Urothelium cell line (cell line): ENCODE data around the gene LRRC45.

Experiments used
- DNase-seq: peaks from one replicate; pipeline ENCODE4 v3.0.0; 2011; ENCODE audit warnings: low spot score, mixed read lengths
- FAIRE-seq: peaks from 2 replicates; lab custom pipeline; 2011; peaks lifted over from hg19 to GRCh38; lab: Jason Lieb, UNC

LRRC45 gene

GRCh38 chr17:82006468-82007227 lies 16.5 kb upstream of the LRRC45 start:
- peak; percentile 84 for DNase-seq

GRCh38 chr17:82007228-82007494 lies 15.9 kb upstream of the LRRC45 start:
- FAIRE-seq (no peak), DNase-seq (no peak)

More at GRCh38 chr17:82006468-82007227, 16.5 kb upstream of the LRRC45 start:
- no peak for FAIRE-seq

GRCh38 chr17:82007495-82008257 lies 15.4 kb upstream of the LRRC45 start:
- FAIRE-seq (peak; percentile 13), DNase-seq (no peak)

GRCh38 chr17:82008258-82008940 lies 14.7 kb upstream of the LRRC45 start:
- no peak for FAIRE-seq
- DNase-seq = no peak

- no peak for FAIRE-seq
These were observed 14.1 kb upstream of the LRRC45 start for GRCh38 chr17:82008941-82009405.

GRCh38 chr17:82009413-82009812 lies 13.7 kb upstream of the LRRC45 start:
- FAIRE-seq = no peak
- no peak for DNase-seq

More at GRCh38 chr17:82008941-82009405, 14.1 kb upstream of the LRRC45 start:
- DNase-seq = no peak

- FAIRE-seq = no peak
- DNase-seq = no peak
These were observed 12.3 kb upstream of the LRRC45 start for GRCh38 chr17:82010575-82011525.

GRCh38 chr17:82011617-82012187 lies 11.4 kb upstream of the LRRC45 start:
- FAIRE-seq (no peak), DNase-seq (no peak)

- FAIRE-seq (no peak), DNase-seq (no peak)
These were observed 10.9 kb upstream of the LRRC45 start for GRCh38 chr17:82012261-82012639.

- peak; percentile 5 for FAIRE-seq
These were observed 10.3 kb upstream of the LRRC45 start for GRCh38 chr17:82012640-82013295.

GRCh38 chr17:82013341-82013740 lies 9.8 kb upstream of the LRRC45 start:
- FAIRE-seq = no peak
- DNase-seq = no peak

More at GRCh38 chr17:82012640-82013295, 10.3 kb upstream of the LRRC45 start:
- DNase-seq = no peak

- FAIRE-seq = peak; percentile 35
These were observed 9.3 kb upstream of the LRRC45 start for GRCh38 chr17:82013772-82014321.

GRCh38 chr17:82014432-82014831 lies 8.7 kb upstream of the LRRC45 start:
- FAIRE-seq (no peak), DNase-seq (no peak)

More at GRCh38 chr17:82013772-82014321, 9.3 kb upstream of the LRRC45 start:
- DNase-seq = no peak

- DNase-seq (no peak), FAIRE-seq (no peak)
These were observed 8.2 kb upstream of the LRRC45 start for GRCh38 chr17:82014971-82015310.

GRCh38 chr17:82015311-82015971 lies 7.7 kb upstream of the LRRC45 start:
- FAIRE-seq = peak; percentile 40

GRCh38 chr17:82016061-82016874 lies 6.8 kb upstream of the LRRC45 start:
- FAIRE-seq = no peak

More at GRCh38 chr17:82015311-82015971, 7.7 kb upstream of the LRRC45 start:
- no peak for DNase-seq

GRCh38 chr17:82016875-82017459 lies 6.1 kb upstream of the LRRC45 start:
- no peak for FAIRE-seq

More at GRCh38 chr17:82016061-82016874, 6.8 kb upstream of the LRRC45 start:
- no peak for DNase-seq

More at GRCh38 chr17:82016875-82017459, 6.1 kb upstream of the LRRC45 start:
- no peak for DNase-seq
